C4-2B (cell line): ENCODE measurements around the gene MYPOP.

Source experiments
- ZFX ChIP-seq: fragments of 450-650 bp; IDR thresholded peaks from 2 replicates; pipeline ENCODE4 v1.6.1; 2017
- TF ChIP-seq, protein P1 (sequence below): fragments of 450-650 bp; conservative IDR thresholded peaks from 2 replicates; pipeline ENCODE4 v1.5.1; 2017; ENCODE audit warnings: mild to moderate bottlenecking

- TF ChIP-seq, protein P1, sequence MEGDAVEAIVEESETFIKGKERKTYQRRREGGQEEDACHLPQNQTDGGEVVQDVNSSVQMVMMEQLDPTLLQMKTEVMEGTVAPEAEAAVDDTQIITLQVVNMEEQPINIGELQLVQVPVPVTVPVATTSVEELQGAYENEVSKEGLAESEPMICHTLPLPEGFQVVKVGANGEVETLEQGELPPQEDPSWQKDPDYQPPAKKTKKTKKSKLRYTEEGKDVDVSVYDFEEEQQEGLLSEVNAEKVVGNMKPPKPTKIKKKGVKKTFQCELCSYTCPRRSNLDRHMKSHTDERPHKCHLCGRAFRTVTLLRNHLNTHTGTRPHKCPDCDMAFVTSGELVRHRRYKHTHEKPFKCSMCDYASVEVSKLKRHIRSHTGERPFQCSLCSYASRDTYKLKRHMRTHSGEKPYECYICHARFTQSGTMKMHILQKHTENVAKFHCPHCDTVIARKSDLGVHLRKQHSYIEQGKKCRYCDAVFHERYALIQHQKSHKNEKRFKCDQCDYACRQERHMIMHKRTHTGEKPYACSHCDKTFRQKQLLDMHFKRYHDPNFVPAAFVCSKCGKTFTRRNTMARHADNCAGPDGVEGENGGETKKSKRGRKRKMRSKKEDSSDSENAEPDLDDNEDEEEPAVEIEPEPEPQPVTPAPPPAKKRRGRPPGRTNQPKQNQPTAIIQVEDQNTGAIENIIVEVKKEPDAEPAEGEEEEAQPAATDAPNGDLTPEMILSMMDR, result no peak
- no peak for TF ChIP-seq ZFX
These were observed 54.8 kb downstream of the MYPOP start for GRCh38 chr19:45847663-45848062.
